HEK293 (cell line): ENCODE results near the gene ELANE.

Experiments used
- CTCF ChIA-PET: fragments of 350-600 bp; formaldehyde crosslinking; extraction: SDS; loops from one replicate; lab custom pipeline; 2021; ENCODE audit warnings: antibody characterized with exemption; lab: Yijun Ruan, JAX
- POLR2A ChIA-PET: fragments of 300-600 bp; formaldehyde crosslinking; extraction: SDS; loops from one replicate; lab custom pipeline; 2020; ENCODE audit warnings: antibody characterized with exemption, inconsistent platforms; lab: Yijun Ruan, JAX
- H3K27ac ChIP-seq: fragments of 200-500 bp; sonication (Bioruptor generic); 2 replicates; pipeline ENCODE4 v1.5.1; 2014; ENCODE audit warnings: low read depth, low read length, control low read depth, inconsistent platforms; ENCODE audit errors: extremely low read depth
- H3K36me3 ChIP-seq, 2 experiments: fragments of 200-500 bp in 1 of 2; sonication (Bioruptor generic) in 1 of 2; 1 replicate in 1 of 2; 2 replicates in 1 of 2; pipeline ENCODE4 v1.5.1; 2014 to 2017; ENCODE audit warnings: inconsistent platforms in 2 of 2, low read length in 2 of 2; ENCODE audit not compliant: control insufficient read depth in 2 of 2, insufficient read depth in 1 of 2
- H3K4me1 ChIP-seq: fragments of 200-500 bp; sonication (Bioruptor generic); 2 replicates; pipeline ENCODE4 v1.5.1; 2014; ENCODE audit warnings: mild to moderate bottlenecking, low read length, inconsistent platforms; ENCODE audit not compliant: control insufficient read depth, insufficient read depth
- H3K4me3 ChIP-seq: 2 replicates; pipeline ENCODE4 v1.5.1; 2011; ENCODE audit warnings: low read depth, mild to moderate bottlenecking, control low read depth, low read length, moderate library complexity
- H3K9me3 ChIP-seq: fragments of 200-500 bp; sonication (Bioruptor generic); 2 replicates; pipeline ENCODE4 v1.5.1; 2014; ENCODE audit warnings: low read depth, low read length, inconsistent platforms; ENCODE audit not compliant: control insufficient read depth, insufficient read depth
- BCL11B ChIP-seq: fragments of 450-650 bp; formaldehyde crosslinking; IDR thresholded peaks from 2 replicates; pipeline ENCODE4 v1.5.1; 2016; ENCODE audit warnings: low read depth, missing biosample characterization, missing genetic modification characterization
- KLF16 ChIP-seq: fragments of 450-650 bp; formaldehyde crosslinking; IDR thresholded peaks from 2 replicates; pipeline ENCODE4 v1.5.1; 2017; ENCODE audit warnings: missing biosample characterization, missing genetic modification characterization
- KLF8 ChIP-seq: fragments of 450-650 bp; formaldehyde crosslinking; IDR thresholded peaks from 2 replicates; pipeline ENCODE4 v1.5.1; 2016; ENCODE audit warnings: missing biosample characterization, missing genetic modification characterization
- SETDB1 ChIP-seq: IDR thresholded peaks from one replicate; pipeline ENCODE4 v1.6.1; 2017; ENCODE audit warnings: mild to moderate bottlenecking, low read length, moderate library complexity, mixed read lengths; ENCODE audit not compliant: insufficient read length
- YY1 ChIP-seq: fragments of 450-650 bp; formaldehyde crosslinking; IDR thresholded peaks from 2 replicates; pipeline ENCODE4 v1.5.1; 2018; ENCODE audit warnings: missing biosample characterization, missing genetic modification characterization
- ZBTB21 ChIP-seq: fragments of 450-650 bp; formaldehyde crosslinking; IDR thresholded peaks from 2 replicates; pipeline ENCODE4 v1.5.1; 2017; ENCODE audit warnings: missing biosample characterization, missing genetic modification characterization
- ZBTB8A ChIP-seq: fragments of 450-650 bp; formaldehyde crosslinking; IDR thresholded peaks from 2 replicates; pipeline ENCODE4 v1.5.1; 2016; ENCODE audit warnings: missing biosample characterization, missing genetic modification characterization
- ZFP69B ChIP-seq: fragments of 450-650 bp; formaldehyde crosslinking; IDR thresholded peaks from 2 replicates; pipeline ENCODE4 v1.5.1; 2016; ENCODE audit warnings: missing biosample characterization, missing genetic modification characterization
- ZNF112 ChIP-seq: fragments of 450-650 bp; formaldehyde crosslinking; IDR thresholded peaks from 2 replicates; pipeline ENCODE4 v1.5.0; 2017; ENCODE audit warnings: missing biosample characterization, missing genetic modification characterization
- ZNF114 ChIP-seq: fragments of 450-650 bp; formaldehyde crosslinking; IDR thresholded peaks from 2 replicates; pipeline ENCODE4 v1.5.0; 2017; ENCODE audit warnings: missing biosample characterization, missing genetic modification characterization
- ZNF155 ChIP-seq: fragments of 450-650 bp; formaldehyde crosslinking; IDR thresholded peaks from 2 replicates; pipeline ENCODE4 v1.5.1; 2016; ENCODE audit warnings: missing biosample characterization, missing genetic modification characterization
- ZNF174 ChIP-seq: fragments of 450-650 bp; formaldehyde crosslinking; IDR thresholded peaks from 2 replicates; pipeline ENCODE4 v1.5.0; 2017; ENCODE audit warnings: missing biosample characterization, mild to moderate bottlenecking, missing genetic modification characterization
- ZNF175 ChIP-seq: fragments of 450-650 bp; formaldehyde crosslinking; IDR thresholded peaks from 2 replicates; pipeline ENCODE4 v1.5.1; 2016; ENCODE audit warnings: missing biosample characterization, missing genetic modification characterization
- ZNF26 ChIP-seq: fragments of 450-650 bp; formaldehyde crosslinking; IDR thresholded peaks from 2 replicates; pipeline ENCODE4 v1.5.1; 2016; ENCODE audit warnings: missing biosample characterization, missing genetic modification characterization
- ZNF274 ChIP-seq, 2 experiments: fragments of 200-500 bp in 1 of 2; fragments of 450-650 bp in 1 of 2; sonication (Bioruptor generic) in 1 of 2; formaldehyde crosslinking in 1 of 2; IDR thresholded peaks; 2 replicates each; pipeline versions ENCODE4 v1.5.1 to v1.6.1; 2014 to 2016; ENCODE audit warnings: borderline replicate concordance in 1 of 2, inconsistent platforms in 1 of 2, low read length in 1 of 2, missing biosample characterization in 1 of 2, missing genetic modification characterization in 1 of 2
- ZNF362 ChIP-seq: fragments of 450-650 bp; formaldehyde crosslinking; IDR thresholded peaks from 2 replicates; pipeline ENCODE4 v1.5.1; 2016; ENCODE audit warnings: missing biosample characterization, missing genetic modification characterization
- ZNF558 ChIP-seq: fragments of 450-650 bp; formaldehyde crosslinking; IDR thresholded peaks from 2 replicates; pipeline ENCODE4 v1.5.1; 2016; ENCODE audit warnings: missing biosample characterization, missing genetic modification characterization
- ZNF624 ChIP-seq: fragments of 450-650 bp; formaldehyde crosslinking; IDR thresholded peaks from 2 replicates; pipeline ENCODE4 v1.5.1; 2017; ENCODE audit warnings: missing biosample characterization, missing genetic modification characterization
- ZNF629 ChIP-seq: fragments of 450-650 bp; formaldehyde crosslinking; IDR thresholded peaks from 2 replicates; pipeline ENCODE4 v1.5.1; 2017; ENCODE audit warnings: missing biosample characterization, missing genetic modification characterization
- ZNF670 ChIP-seq: fragments of 450-650 bp; formaldehyde crosslinking; IDR thresholded peaks from 2 replicates; pipeline ENCODE4 v1.5.1; 2016; ENCODE audit warnings: missing biosample characterization, missing genetic modification characterization, low read depth
- ZNF701 ChIP-seq: fragments of 450-650 bp; formaldehyde crosslinking; IDR thresholded peaks from 2 replicates; pipeline ENCODE4 v1.5.1; 2016; ENCODE audit warnings: missing biosample characterization, missing genetic modification characterization
- ZNF707 ChIP-seq: fragments of 450-650 bp; formaldehyde crosslinking; IDR thresholded peaks from 2 replicates; pipeline ENCODE4 v1.5.1; 2016; ENCODE audit warnings: missing biosample characterization, missing genetic modification characterization
- ZNF747 ChIP-seq: fragments of 450-650 bp; formaldehyde crosslinking; IDR thresholded peaks from 2 replicates; pipeline ENCODE4 v1.5.1; 2016; ENCODE audit warnings: missing biosample characterization, missing genetic modification characterization
- ZSCAN16 ChIP-seq: fragments of 450-650 bp; formaldehyde crosslinking; IDR thresholded peaks from 2 replicates; pipeline ENCODE4 v1.5.1; 2016; ENCODE audit warnings: missing biosample characterization, missing genetic modification characterization
- ZXDB ChIP-seq: fragments of 450-650 bp; formaldehyde crosslinking; IDR thresholded peaks from 2 replicates; pipeline ENCODE4 v1.5.1; 2016; ENCODE audit warnings: missing biosample characterization, missing genetic modification characterization
- TF ChIP-seq, protein P1 (sequence below): fragments of 450-650 bp; formaldehyde crosslinking; IDR thresholded peaks from 2 replicates; pipeline ENCODE4 v1.5.1; 2017; ENCODE audit warnings: missing biosample characterization, missing genetic modification characterization
- TF ChIP-seq, protein P2 (sequence below): fragments of 450-650 bp; formaldehyde crosslinking; IDR thresholded peaks from 2 replicates; pipeline ENCODE4 v1.5.1; 2016; ENCODE audit warnings: missing biosample characterization, missing genetic modification characterization, borderline replicate concordance

Gene ELANE

GRCh38 chr19:855566-856120, 3.5 kb downstream of the ELANE start:
- H3K9me3 ChIP-seq: no peaks in the 10 kb centered on the region
- CTCF ChIA-PET: interaction anchor here (0.6 to 2.6 kb wide), 5 partner anchors 36 to 481 kb away, joined by 3 to 7 read pairs (median 3); no protein-coding TSS in a partner anchor

DNA sequence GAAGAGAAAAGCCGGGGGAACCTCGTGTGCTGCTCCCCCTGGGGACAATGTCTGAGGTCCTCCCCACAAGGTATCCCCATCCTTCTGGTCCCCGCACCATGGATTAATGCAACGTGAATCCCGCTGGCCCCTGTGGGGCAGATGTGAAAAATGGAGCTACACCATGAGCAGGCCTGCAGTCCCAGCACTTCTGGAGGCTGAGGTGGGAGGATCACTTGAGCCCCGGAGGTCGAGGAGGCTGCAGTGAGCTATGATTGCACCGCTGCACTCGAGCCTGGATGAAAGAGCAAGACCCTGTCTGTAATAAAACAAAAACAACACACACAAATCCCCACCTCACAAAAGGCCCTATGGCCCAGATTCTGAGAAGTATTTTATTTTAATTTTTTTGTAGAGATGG, 6.2 kb downstream of the ELANE start:
- CTCF ChIA-PET: interaction anchor here (0.6 to 3.0 kb wide), 7 partner anchors 39 to 408 kb away, joined by 3 to 21 read pairs (median 4); no protein-coding TSS in a partner anchor
- no peak for TF ChIP-seq ZNF624 (tag by site-specific recombination)
- TF ChIP-seq KLF16: no peak
- TF ChIP-seq ZNF747: no peak
- no peak for TF ChIP-seq ZBTB8A (tag by site-specific recombination)
- TF ChIP-seq ZNF114 (tag by site-specific recombination): no peak
- TF ChIP-seq YY1 (tag by site-specific recombination): no peak
- TF ChIP-seq ZSCAN16 (tag by site-specific recombination): no peak
- TF ChIP-seq, protein P1, sequence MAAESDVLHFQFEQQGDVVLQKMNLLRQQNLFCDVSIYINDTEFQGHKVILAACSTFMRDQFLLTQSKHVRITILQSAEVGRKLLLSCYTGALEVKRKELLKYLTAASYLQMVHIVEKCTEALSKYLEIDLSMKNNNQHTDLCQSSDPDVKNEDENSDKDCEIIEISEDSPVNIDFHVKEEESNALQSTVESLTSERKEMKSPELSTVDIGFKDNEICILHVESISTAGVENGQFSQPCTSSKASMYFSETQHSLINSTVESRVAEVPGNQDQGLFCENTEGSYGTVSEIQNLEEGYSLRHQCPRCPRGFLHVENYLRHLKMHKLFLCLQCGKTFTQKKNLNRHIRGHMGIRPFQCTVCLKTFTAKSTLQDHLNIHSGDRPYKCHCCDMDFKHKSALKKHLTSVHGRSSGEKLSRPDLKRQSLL (tag by site-specific recombination): no peak
- no peak for TF ChIP-seq SETDB1
- no peak for TF ChIP-seq ZXDB (tag by site-specific recombination)
- no peak for TF ChIP-seq ZNF174 (tag by site-specific recombination)
- TF ChIP-seq ZNF26 (tag by site-specific recombination): no peak
- TF ChIP-seq ZFP69B (tag by site-specific recombination): no peak
- no peak for TF ChIP-seq ZNF175
- TF ChIP-seq, protein P2, sequence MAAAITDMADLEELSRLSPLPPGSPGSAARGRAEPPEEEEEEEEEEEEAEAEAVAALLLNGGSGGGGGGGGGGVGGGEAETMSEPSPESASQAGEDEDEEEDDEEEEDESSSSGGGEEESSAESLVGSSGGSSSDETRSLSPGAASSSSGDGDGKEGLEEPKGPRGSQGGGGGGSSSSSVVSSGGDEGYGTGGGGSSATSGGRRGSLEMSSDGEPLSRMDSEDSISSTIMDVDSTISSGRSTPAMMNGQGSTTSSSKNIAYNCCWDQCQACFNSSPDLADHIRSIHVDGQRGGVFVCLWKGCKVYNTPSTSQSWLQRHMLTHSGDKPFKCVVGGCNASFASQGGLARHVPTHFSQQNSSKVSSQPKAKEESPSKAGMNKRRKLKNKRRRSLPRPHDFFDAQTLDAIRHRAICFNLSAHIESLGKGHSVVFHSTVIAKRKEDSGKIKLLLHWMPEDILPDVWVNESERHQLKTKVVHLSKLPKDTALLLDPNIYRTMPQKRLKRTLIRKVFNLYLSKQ (tag by site-specific recombination): no peak
- no peak for TF ChIP-seq ZNF558 (tag by site-specific recombination)
- no peak for TF ChIP-seq ZNF701 (tag by site-specific recombination)
- TF ChIP-seq ZNF670 (tag by site-specific recombination): no peak
- TF ChIP-seq, all 188 proteins: peak for 0
- POLR2A ChIA-PET: interaction anchor here (0.5 to 0.6 kb wide), 2 partner anchors 20 to 109 kb away, joined by 3 read pairs; no protein-coding TSS in a partner anchor
- H3K4me1 ChIP-seq: no peaks in the 10 kb centered on the region
- H3K27ac ChIP-seq: no peak overlapping the region
- H3K4me3 ChIP-seq: no peak overlapping the region
- no peaks in the 10 kb centered on the region for H3K9me3 ChIP-seq
- no peaks in the 10 kb centered on the region for H3K36me3 ChIP-seq

More at GRCh38 chr19:855566-856120, 3.5 kb downstream of the ELANE start:
- no peaks in the 10 kb centered on the region for H3K4me1 ChIP-seq
- POLR2A ChIA-PET: no interaction called here
- no peaks in the 10 kb centered on the region for H3K36me3 ChIP-seq
- no peak for TF ChIP-seq ZNF362 (tag by site-specific recombination)
- TF ChIP-seq BCL11B: no peak
- TF ChIP-seq ZNF629: no peak
- no peak for TF ChIP-seq ZXDB (tag by site-specific recombination)
- TF ChIP-seq ZBTB21 (tag by site-specific recombination): no peak
- TF ChIP-seq ZNF707 (tag by site-specific recombination): no peak
- no peak for TF ChIP-seq ZNF155 (tag by site-specific recombination)
- no peak for TF ChIP-seq KLF8 (tag by site-specific recombination)
- no peak for TF ChIP-seq KLF16
- no peak for TF ChIP-seq ZNF112 (tag by site-specific recombination)
- TF ChIP-seq, protein P2 (tag by site-specific recombination): no peak
- no peak for TF ChIP-seq ZNF114 (tag by site-specific recombination)
- no peak for TF ChIP-seq ZBTB8A (tag by site-specific recombination)
- TF ChIP-seq ZNF274 (IDR thresholded peaks at IDR 0.05; ENCODE audit: low read length): no peak
- no peak for TF ChIP-seq ZNF274 (tag by site-specific recombination; IDR thresholded peaks at IDR 0.05; ENCODE audit: borderline replicate concordance)
- no peak overlapping the region for H3K27ac ChIP-seq
- no peak overlapping the region for H3K4me3 ChIP-seq
